ENCODE measurements around the gene UGT1A9. TPM values are rescaled to one million over a fixed set of nuclear protein-coding genes. Genes with fewer than 3 reads are reported as not detected.

Gene UGT1A9
- total RNA-seq, 2 donors from 2014 or later, result 2.0 to 2.3 TPM

GRCh38 chr2:233656443-233656842, 15.3 kb upstream of the UGT1A9 start:
- intact Hi-C loops (cut with DNase I), result no loop called here

GRCh38 chr2:233658610-233659009, 13.1 kb upstream of the UGT1A9 start:
- intact Hi-C loops (cut with DNase I), result no loop called here
- no peak overlapping the region for H3K9ac ChIP-seq (ENCODE audit: low read depth in 2 of 2, low read length in 2 of 2)
- no peaks in the 10 kb centered on the region for H3K36me3 ChIP-seq
- no peaks in the 10 kb centered on the region for H3K4me1 ChIP-seq
- no peaks in the 10 kb centered on the region for H3K9me3 ChIP-seq
- DNase-seq, result no peak
- no peak for TF ChIP-seq CTCF (IDR thresholded peaks at IDR 0.05)
- H3K4me3 ChIP-seq, result no peak overlapping the region
- no peaks in the 10 kb centered on the region for H3K27me3 ChIP-seq
- no peak overlapping the region for H3K27ac ChIP-seq

More at GRCh38 chr2:233656443-233656842, 15.3 kb upstream of the UGT1A9 start:
- Histone ChIP-seq H3K9ac (ENCODE audit: low read depth in 2 of 2, low read length in 2 of 2) (no peak overlapping the region), H3K4me1 (no peaks in the 10 kb centered on the region), H3K27me3 (no peaks in the 10 kb centered on the region), H3K9me3 (no peaks in the 10 kb centered on the region), H3K36me3 (no peaks in the 10 kb centered on the region), H3K4me3 (no peak overlapping the region), H3K27ac (no peak overlapping the region)
- TF ChIP-seq CTCF (IDR thresholded peaks at IDR 0.05), result no peak
- DNase-seq, result no peak

- Histone ChIP-seq H3K4me1 (no peaks in the 10 kb centered on the region), H3K27ac (no peak overlapping the region), H3K36me3 (no peaks in the 10 kb centered on the region), H3K27me3 (no peaks in the 10 kb centered on the region), H3K9ac (ENCODE audit: low read depth in 2 of 2, low read length in 2 of 2) (no peak overlapping the region), H3K4me3 (no peak overlapping the region), H3K9me3 (no peaks in the 10 kb centered on the region)
- TF ChIP-seq CTCF (IDR thresholded peaks at IDR 0.05), result no peak
- intact Hi-C loops (cut with DNase I), result no loop called here
- DNase-seq, result no peak
Measured at GRCh38 chr2:233663911-233664310, 7.8 kb upstream of the UGT1A9 start.

- intact Hi-C loops (cut with DNase I), result no loop called here
- Histone ChIP-seq H3K27ac (no peak overlapping the region), H3K27me3 (no peaks in the 10 kb centered on the region), H3K9ac (ENCODE audit: low read depth in 2 of 2, low read length in 2 of 2) (no peak overlapping the region), H3K4me1 (no peaks in the 10 kb centered on the region), H3K4me3 (no peak overlapping the region), H3K9me3 (no peaks in the 10 kb centered on the region), H3K36me3 (no peaks in the 10 kb centered on the region)
- no peak for DNase-seq
- no peak for TF ChIP-seq CTCF (IDR thresholded peaks at IDR 0.05)
Measured at GRCh38 chr2:233668605-233669260, 3.0 kb upstream of the UGT1A9 start.

- Histone ChIP-seq H3K9me3 (no peaks in the 10 kb centered on the region), H3K27ac (no peak overlapping the region), H3K4me1 (no peaks in the 10 kb centered on the region), H3K36me3 (no peaks in the 10 kb centered on the region), H3K27me3 (no peaks in the 10 kb centered on the region), H3K9ac (ENCODE audit: low read depth in 2 of 2, low read length in 2 of 2) (no peak overlapping the region), H3K4me3 (no peak overlapping the region)
- intact Hi-C loops (cut with DNase I), result no loop called here
- DNase-seq, result no peak
- TF ChIP-seq CTCF (IDR thresholded peaks at IDR 0.05), result no peak
Measured at GRCh38 chr2:233672886-233673285, 1.2 kb downstream of the UGT1A9 start.

Measured in colonic mucosa (tissue), 4 donors.